ENCODE measurements around the gene BRD7. TPM values are rescaled to one million over a fixed set of nuclear protein-coding genes. Genes with fewer than 3 reads are reported as not detected.

Gene BRD7
- total and polyA plus RNA-seq, 2 of the 13 experiments (the other 11 are each of a cell fraction or from before 2014, with no cell fraction given), result 82.3 to 149 TPM

DNA sequence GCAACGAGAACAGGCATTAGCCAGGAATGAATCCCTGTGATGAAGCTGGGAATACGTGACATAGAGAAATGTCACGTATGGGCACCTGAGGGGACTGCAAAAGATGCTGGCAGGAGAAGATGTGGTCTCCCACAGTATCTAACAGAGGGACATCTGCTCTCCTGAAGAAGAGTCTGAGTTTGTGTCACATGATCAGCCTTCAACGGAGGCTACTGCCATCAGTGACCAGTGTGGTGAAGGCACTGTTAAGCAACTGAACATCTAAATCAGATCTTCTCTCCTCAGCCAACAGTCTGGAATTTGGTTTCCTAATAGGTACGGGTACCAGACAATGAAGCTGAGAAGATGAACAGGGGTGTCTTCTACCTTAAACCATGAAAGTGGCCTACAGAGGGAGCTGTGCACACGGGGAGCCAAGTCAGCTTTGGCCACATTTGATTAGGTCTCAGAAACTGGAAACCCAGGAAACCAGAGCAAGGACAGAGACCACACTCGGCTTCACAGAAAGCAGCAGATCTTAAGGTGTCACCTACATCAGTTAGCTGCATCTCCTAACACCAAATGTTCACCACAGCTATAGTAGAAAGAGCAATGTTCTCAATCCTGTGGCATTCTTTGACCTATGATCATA, 41.8 kb downstream of the BRD7 start (continued):
- TF ChIP-seq CENPT (CRISPR knock-in tag; IDR thresholded peaks at IDR 0.05; ENCODE audit: low read depth) (no peak), ZNF549 (CRISPR knock-in tag; IDR thresholded peaks at IDR 0.05) (no peak), SMAD9 (CRISPR knock-in tag; IDR thresholded peaks at IDR 0.05) (no peak), ERF (CRISPR knock-in tag; IDR thresholded peaks at IDR 0.05) (no peak), ZNF567 (CRISPR knock-in tag; IDR thresholded peaks at IDR 0.05; ENCODE audit: borderline replicate concordance) (no peak), FOXM1 (CRISPR knock-in tag; IDR thresholded peaks at IDR 0.05) (no peak), ZNF331 (CRISPR knock-in tag; IDR thresholded peaks at IDR 0.05) (no peak)
- TF ChIP-seq, protein P1, sequence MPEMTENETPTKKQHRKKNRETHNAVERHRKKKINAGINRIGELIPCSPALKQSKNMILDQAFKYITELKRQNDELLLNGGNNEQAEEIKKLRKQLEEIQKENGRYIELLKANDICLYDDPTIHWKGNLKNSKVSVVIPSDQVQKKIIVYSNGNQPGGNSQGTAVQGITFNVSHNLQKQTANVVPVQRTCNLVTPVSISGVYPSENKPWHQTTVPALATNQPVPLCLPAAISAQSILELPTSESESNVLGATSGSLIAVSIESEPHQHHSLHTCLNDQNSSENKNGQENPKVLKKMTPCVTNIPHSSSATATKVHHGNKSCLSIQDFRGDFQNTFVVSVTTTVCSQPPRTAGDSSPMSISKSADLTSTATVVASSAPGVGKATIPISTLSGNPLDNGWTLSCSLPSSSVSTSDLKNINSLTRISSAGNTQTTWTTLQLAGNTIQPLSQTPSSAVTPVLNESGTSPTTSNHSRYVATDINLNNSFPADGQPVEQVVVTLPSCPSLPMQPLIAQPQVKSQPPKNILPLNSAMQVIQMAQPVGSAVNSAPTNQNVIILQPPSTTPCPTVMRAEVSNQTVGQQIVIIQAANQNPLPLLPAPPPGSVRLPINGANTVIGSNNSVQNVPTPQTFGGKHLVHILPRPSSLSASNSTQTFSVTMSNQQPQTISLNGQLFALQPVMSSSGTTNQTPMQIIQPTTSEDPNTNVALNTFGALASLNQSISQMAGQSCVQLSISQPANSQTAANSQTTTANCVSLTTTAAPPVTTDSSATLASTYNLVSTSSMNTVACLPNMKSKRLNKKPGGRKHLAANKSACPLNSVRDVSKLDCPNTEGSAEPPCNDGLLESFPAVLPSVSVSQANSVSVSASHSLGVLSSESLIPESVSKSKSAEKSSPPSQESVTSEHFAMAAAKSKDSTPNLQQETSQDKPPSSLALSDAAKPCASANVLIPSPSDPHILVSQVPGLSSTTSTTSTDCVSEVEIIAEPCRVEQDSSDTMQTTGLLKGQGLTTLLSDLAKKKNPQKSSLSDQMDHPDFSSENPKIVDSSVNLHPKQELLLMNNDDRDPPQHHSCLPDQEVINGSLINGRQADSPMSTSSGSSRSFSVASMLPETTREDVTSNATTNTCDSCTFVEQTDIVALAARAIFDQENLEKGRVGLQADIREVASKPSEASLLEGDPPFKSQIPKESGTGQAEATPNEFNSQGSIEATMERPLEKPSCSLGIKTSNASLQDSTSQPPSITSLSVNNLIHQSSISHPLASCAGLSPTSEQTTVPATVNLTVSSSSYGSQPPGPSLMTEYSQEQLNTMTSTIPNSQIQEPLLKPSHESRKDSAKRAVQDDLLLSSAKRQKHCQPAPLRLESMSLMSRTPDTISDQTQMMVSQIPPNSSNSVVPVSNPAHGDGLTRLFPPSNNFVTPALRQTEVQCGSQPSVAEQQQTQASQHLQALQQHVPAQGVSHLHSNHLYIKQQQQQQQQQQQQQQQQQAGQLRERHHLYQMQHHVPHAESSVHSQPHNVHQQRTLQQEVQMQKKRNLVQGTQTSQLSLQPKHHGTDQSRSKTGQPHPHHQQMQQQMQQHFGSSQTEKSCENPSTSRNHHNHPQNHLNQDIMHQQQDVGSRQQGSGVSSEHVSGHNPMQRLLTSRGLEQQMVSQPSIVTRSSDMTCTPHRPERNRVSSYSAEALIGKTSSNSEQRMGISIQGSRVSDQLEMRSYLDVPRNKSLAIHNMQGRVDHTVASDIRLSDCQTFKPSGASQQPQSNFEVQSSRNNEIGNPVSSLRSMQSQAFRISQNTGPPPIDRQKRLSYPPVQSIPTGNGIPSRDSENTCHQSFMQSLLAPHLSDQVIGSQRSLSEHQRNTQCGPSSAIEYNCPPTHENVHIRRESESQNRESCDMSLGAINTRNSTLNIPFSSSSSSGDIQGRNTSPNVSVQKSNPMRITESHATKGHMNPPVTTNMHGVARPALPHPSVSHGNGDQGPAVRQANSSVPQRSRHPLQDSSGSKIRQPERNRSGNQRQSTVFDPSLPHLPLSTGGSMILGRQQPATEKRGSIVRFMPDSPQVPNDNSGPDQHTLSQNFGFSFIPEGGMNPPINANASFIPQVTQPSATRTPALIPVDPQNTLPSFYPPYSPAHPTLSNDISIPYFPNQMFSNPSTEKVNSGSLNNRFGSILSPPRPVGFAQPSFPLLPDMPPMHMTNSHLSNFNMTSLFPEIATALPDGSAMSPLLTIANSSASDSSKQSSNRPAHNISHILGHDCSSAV (CRISPR knock-in tag; IDR thresholded peaks at IDR 0.05; ENCODE audit: borderline replicate concordance), result no peak

Measured in HepG2 (cell line).